SK-N-SH (cell line): ENCODE measurements around the gene LRFN4.

Experiments
- FOXM1 ChIP-seq: IDR thresholded peaks from 2 replicates; pipeline ENCODE4 v1.4.0; 2012; ENCODE audit warnings: low read depth, mild to moderate bottlenecking
- GABPA ChIP-seq: IDR thresholded peaks from 2 replicates; pipeline ENCODE4 v1.4.0; 2012; ENCODE audit warnings: low read depth, mild to moderate bottlenecking
- POLR2AphosphoS5 ChIP-seq: IDR thresholded peaks from 2 replicates; pipeline ENCODE4 v1.6.1; 2012; ENCODE audit warnings: low read depth, low read length
- RXRA ChIP-seq: IDR thresholded peaks from 2 replicates; pipeline ENCODE4 v1.4.0; 2012; ENCODE audit warnings: low read depth, mild to moderate bottlenecking, borderline replicate concordance
- SMC3 ChIP-seq: IDR thresholded peaks from 2 replicates; pipeline ENCODE4 v1.6.1; 2012; ENCODE audit warnings: low read depth, low read length, improper control_type of control experiment
- TAF1 ChIP-seq: IDR thresholded peaks from 2 replicates; pipeline ENCODE4 v1.6.1; 2012; ENCODE audit warnings: low read depth, mild to moderate bottlenecking, low read length, moderate library complexity, borderline replicate concordance
- TCF12 ChIP-seq: IDR thresholded peaks from 2 replicates; pipeline ENCODE4 v1.4.0; 2012
- YY1 ChIP-seq: IDR thresholded peaks from 2 replicates; pipeline ENCODE4 v1.4.0; 2012; ENCODE audit warnings: low read depth, mild to moderate bottlenecking
- TF ChIP-seq, protein P1 (sequence below): fragments of 200-600 bp; sonication (generic); IDR thresholded peaks from 2 replicates; pipeline ENCODE4 v1.6.1; 2017; ENCODE audit warnings: antibody characterized with exemption, mild to moderate bottlenecking, moderate library complexity
- TF ChIP-seq, protein P2 (sequence below): IDR thresholded peaks from 2 replicates; pipeline ENCODE4 v1.4.0; 2012; ENCODE audit warnings: low read depth

GRCh38 chr11:66904561-66904960 lies 47.7 kb downstream of the LRFN4 start:
- no peak for TF ChIP-seq TCF12
- TF ChIP-seq SMC3: no peak
- TF ChIP-seq, protein P1, sequence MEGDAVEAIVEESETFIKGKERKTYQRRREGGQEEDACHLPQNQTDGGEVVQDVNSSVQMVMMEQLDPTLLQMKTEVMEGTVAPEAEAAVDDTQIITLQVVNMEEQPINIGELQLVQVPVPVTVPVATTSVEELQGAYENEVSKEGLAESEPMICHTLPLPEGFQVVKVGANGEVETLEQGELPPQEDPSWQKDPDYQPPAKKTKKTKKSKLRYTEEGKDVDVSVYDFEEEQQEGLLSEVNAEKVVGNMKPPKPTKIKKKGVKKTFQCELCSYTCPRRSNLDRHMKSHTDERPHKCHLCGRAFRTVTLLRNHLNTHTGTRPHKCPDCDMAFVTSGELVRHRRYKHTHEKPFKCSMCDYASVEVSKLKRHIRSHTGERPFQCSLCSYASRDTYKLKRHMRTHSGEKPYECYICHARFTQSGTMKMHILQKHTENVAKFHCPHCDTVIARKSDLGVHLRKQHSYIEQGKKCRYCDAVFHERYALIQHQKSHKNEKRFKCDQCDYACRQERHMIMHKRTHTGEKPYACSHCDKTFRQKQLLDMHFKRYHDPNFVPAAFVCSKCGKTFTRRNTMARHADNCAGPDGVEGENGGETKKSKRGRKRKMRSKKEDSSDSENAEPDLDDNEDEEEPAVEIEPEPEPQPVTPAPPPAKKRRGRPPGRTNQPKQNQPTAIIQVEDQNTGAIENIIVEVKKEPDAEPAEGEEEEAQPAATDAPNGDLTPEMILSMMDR: no peak
- no peak for TF ChIP-seq POLR2AphosphoS5
- no peak for TF ChIP-seq GABPA
- TF ChIP-seq YY1: no peak
- no peak for TF ChIP-seq RXRA
- TF ChIP-seq, protein P2, sequence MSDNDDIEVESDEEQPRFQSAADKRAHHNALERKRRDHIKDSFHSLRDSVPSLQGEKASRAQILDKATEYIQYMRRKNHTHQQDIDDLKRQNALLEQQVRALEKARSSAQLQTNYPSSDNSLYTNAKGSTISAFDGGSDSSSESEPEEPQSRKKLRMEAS: no peak
- no peak for TF ChIP-seq FOXM1
- TF ChIP-seq TAF1: no peak
